SU-DHL-6 (cell line): ENCODE data around the gene NPPA.

Source experiments
- H2AFZ ChIP-seq: fragments of 200-600 bp; sonication (generic); 2 replicates; pipeline ENCODE4 v1.6.1; 2014; ENCODE audit warnings: low read depth, mild to moderate bottlenecking, moderate library complexity, mixed read lengths, antibody characterized with exemption, low read length; ENCODE audit not compliant: severe bottlenecking
- H3F3A ChIP-seq: fragments of 200-600 bp; shearing (Covaris generic); 2 replicates; pipeline ENCODE4 v1.6.0; 2016; ENCODE audit warnings: antibody characterized with exemption, mild to moderate bottlenecking; ENCODE audit not compliant: insufficient read depth
- H3K27ac ChIP-seq: fragments of 200-600 bp; sonication (generic); 2 replicates; pipeline ENCODE4 v1.5.1; 2016; ENCODE audit warnings: low read depth, mild to moderate bottlenecking, low read length, moderate library complexity, mixed read lengths
- H3K27me3 ChIP-seq: fragments of 200-600 bp; sonication (generic), shearing (Covaris generic); 2 replicates; pipeline ENCODE4 v1.6.0; 2014; ENCODE audit warnings: mild to moderate bottlenecking, low read length
- H3K36me3 ChIP-seq: fragments of 200-600 bp; sonication (generic); 2 replicates; pipeline ENCODE4 v1.6.1; 2014; ENCODE audit warnings: mild to moderate bottlenecking, low read length, mixed read lengths
- H3K4me2 ChIP-seq: fragments of 300-600, 200-600 bp; shearing (Covaris generic), sonication (generic); 2 replicates; pipeline ENCODE4 v1.6.0; 2014; ENCODE audit warnings: low read length, low read depth, mild to moderate bottlenecking; ENCODE audit not compliant: poor library complexity, severe bottlenecking
- H3K4me3 ChIP-seq: fragments of 200-600 bp; sonication (generic); 2 replicates; pipeline ENCODE4 v1.5.1; 2014; ENCODE audit warnings: antibody characterized with exemption, low read length, mild to moderate bottlenecking, mixed read lengths; ENCODE audit not compliant: insufficient read depth, poor library complexity, severe bottlenecking
- H3K79me2 ChIP-seq: fragments of 200-600 bp; sonication (generic); 2 replicates; pipeline ENCODE4 v1.6.1; 2014; ENCODE audit warnings: mild to moderate bottlenecking, low read length, moderate library complexity; ENCODE audit not compliant: insufficient read depth
- H3K9ac ChIP-seq: fragments of 200-600 bp; sonication (generic); 2 replicates; pipeline ENCODE4 v1.7.0; 2014; ENCODE audit warnings: mild to moderate bottlenecking, low read length
- H3K9me2 ChIP-seq: fragments of 200-600 bp; sonication (generic); replicated peaks from 2 replicates; pipeline ENCODE4 v1.6.1; 2014; ENCODE audit warnings: low read length; ENCODE audit not compliant: insufficient read depth
- H3K9me3 ChIP-seq: fragments of 200-600 bp; sonication (generic); 2 replicates; pipeline ENCODE4 v1.6.1; 2014; ENCODE audit warnings: low read length, mixed read lengths; ENCODE audit not compliant: insufficient read depth
- H4K20me1 ChIP-seq: fragments of 200-600 bp; sonication (generic); 2 replicates; pipeline ENCODE4 v1.6.1; 2014; ENCODE audit warnings: low read depth, mild to moderate bottlenecking, antibody characterized with exemption, low read length, moderate library complexity, mixed read lengths
- EZH2phosphoT487 ChIP-seq: fragments of 200-600 bp; sonication (generic), shearing (Covaris generic); conservative IDR thresholded peaks from 2 replicates; pipeline ENCODE4 v1.6.1; 2018; ENCODE audit warnings: mild to moderate bottlenecking, antibody characterized with exemption, low read length, moderate library complexity, mixed read lengths
- TF ChIP-seq, protein P1 (sequence below): fragments of 200-600 bp; sonication (generic); IDR thresholded peaks from one replicate; pipeline ENCODE4 v1.5.1; 2017; ENCODE audit warnings: antibody characterized with exemption, mild to moderate bottlenecking, low read length, moderate library complexity; ENCODE audit not compliant: insufficient read depth, poor library complexity, severe bottlenecking

NPPA gene

GRCh38 chr1:11825131-11825530, 22.5 kb downstream of the NPPA start:
- no peak overlapping the region for H3K4me2 ChIP-seq
- H3K27ac ChIP-seq = no peak overlapping the region
- H4K20me1 ChIP-seq = no peaks in the 10 kb centered on the region
- no peak overlapping the region for H3K4me3 ChIP-seq
- no peaks in the 10 kb centered on the region for H3F3A ChIP-seq
- H3K9ac ChIP-seq = no peak overlapping the region
- no peaks in the 10 kb centered on the region for H3K9me3 ChIP-seq
- no peak for TF ChIP-seq EZH2phosphoT487
- TF ChIP-seq, protein P1, sequence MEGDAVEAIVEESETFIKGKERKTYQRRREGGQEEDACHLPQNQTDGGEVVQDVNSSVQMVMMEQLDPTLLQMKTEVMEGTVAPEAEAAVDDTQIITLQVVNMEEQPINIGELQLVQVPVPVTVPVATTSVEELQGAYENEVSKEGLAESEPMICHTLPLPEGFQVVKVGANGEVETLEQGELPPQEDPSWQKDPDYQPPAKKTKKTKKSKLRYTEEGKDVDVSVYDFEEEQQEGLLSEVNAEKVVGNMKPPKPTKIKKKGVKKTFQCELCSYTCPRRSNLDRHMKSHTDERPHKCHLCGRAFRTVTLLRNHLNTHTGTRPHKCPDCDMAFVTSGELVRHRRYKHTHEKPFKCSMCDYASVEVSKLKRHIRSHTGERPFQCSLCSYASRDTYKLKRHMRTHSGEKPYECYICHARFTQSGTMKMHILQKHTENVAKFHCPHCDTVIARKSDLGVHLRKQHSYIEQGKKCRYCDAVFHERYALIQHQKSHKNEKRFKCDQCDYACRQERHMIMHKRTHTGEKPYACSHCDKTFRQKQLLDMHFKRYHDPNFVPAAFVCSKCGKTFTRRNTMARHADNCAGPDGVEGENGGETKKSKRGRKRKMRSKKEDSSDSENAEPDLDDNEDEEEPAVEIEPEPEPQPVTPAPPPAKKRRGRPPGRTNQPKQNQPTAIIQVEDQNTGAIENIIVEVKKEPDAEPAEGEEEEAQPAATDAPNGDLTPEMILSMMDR = no peak
- H3K9me2 ChIP-seq = no peaks in the 10 kb centered on the region
- H3K27me3 ChIP-seq = no peaks in the 10 kb centered on the region
- peaks cover 3% of the 10 kb centered on the region; the same call in 1 of the 2 replicates for H3K36me3 ChIP-seq
- no peaks in the 10 kb centered on the region for H3K79me2 ChIP-seq
- H2AFZ ChIP-seq = no peak overlapping the region

- no peak overlapping the region for H3K4me3 ChIP-seq
- H3K4me2 ChIP-seq = no peak overlapping the region
- H4K20me1 ChIP-seq = no peaks in the 10 kb centered on the region
- no peak overlapping the region for H2AFZ ChIP-seq
- H3K27ac ChIP-seq = no peak overlapping the region
- no peak overlapping the region for H3K9ac ChIP-seq
- no peaks in the 10 kb centered on the region for H3K79me2 ChIP-seq
- H3K9me3 ChIP-seq = no peaks in the 10 kb centered on the region
- peaks cover 6% of the 10 kb centered on the region; the same call in 1 of the 2 replicates for H3K36me3 ChIP-seq
- H3K9me2 ChIP-seq = no peaks in the 10 kb centered on the region
- H3K27me3 ChIP-seq = no peaks in the 10 kb centered on the region
- no peaks in the 10 kb centered on the region for H3F3A ChIP-seq
- TF ChIP-seq EZH2phosphoT487 = no peak
- TF ChIP-seq, protein P1 = no peak
Measured at GRCh38 chr1:11823366-11824137, 24.0 kb downstream of the NPPA start.

- H3K9ac ChIP-seq = no peak overlapping the region
- H3K36me3 ChIP-seq = peaks cover 13% of the 10 kb centered on the region; the same call in 1 of the 2 replicates
- H3F3A ChIP-seq = no peaks in the 10 kb centered on the region
- H3K9me3 ChIP-seq = no peaks in the 10 kb centered on the region
- no peaks in the 10 kb centered on the region for H3K9me2 ChIP-seq
- no peak overlapping the region for H2AFZ ChIP-seq
- H4K20me1 ChIP-seq = no peaks in the 10 kb centered on the region
- H3K4me3 ChIP-seq = no peak overlapping the region
- no peak overlapping the region for H3K27ac ChIP-seq
- TF ChIP-seq, protein P1 = no peak
- TF ChIP-seq EZH2phosphoT487 = no peak
- H3K79me2 ChIP-seq = no peaks in the 10 kb centered on the region
- H3K4me2 ChIP-seq = no peak overlapping the region
- no peaks in the 10 kb centered on the region for H3K27me3 ChIP-seq
Measured at GRCh38 chr1:11822091-11822490, 25.5 kb downstream of the NPPA start.
